ENCODE measurements around the gene DRC3.
"Not testable (repeated sequence)": the region's sequence is repeated elsewhere in the genome, so short reads cannot be mapped to it uniquely, and the experiment has no call there.

The DRC3 gene

GRCh38 chr17:17972126-17972951 is at the start of gene DRC3, which contains the start of gene TOM1L2:
DRC3 (plus strand) TSS chr17:17972862; CDS start chr17:17977599, 4,737 bp downstream.
TOM1L2 (minus strand) TSS chr17:17972400; CDS start chr17:17972313, 87 bp downstream.
- peak; percentile 100 for DNase-seq

- DNase-seq: no peak
Observed at GRCh38 chr17:17924131-17924856, 48.4 kb upstream of the DRC3 start.

- DNase-seq: no peak
Observed at GRCh38 chr17:17924857-17925250, 47.8 kb upstream of the DRC3 start.

GRCh38 chr17:17926036-17926435 is 46.6 kb upstream of the DRC3 start:
- DNase-seq: no peak

- DNase-seq: no peak
Observed at GRCh38 chr17:17926840-17927449, 45.7 kb upstream of the DRC3 start.

- DNase-seq: no peak
Observed at GRCh38 chr17:17928398-17929287, 44.0 kb upstream of the DRC3 start.

GRCh38 chr17:17929655-17930380 is 42.8 kb upstream of the DRC3 start:
- DNase-seq: no peak

GRCh38 chr17:17930674-17931073 is 42.0 kb upstream of the DRC3 start:
- no peak for DNase-seq

- DNase-seq: no peak
Observed at GRCh38 chr17:17931159-17931558, 41.5 kb upstream of the DRC3 start.

GRCh38 chr17:17933775-17934174 is 38.9 kb upstream of the DRC3 start:
- DNase-seq: no peak

GRCh38 chr17:17934214-17934613 is 38.4 kb upstream of the DRC3 start:
- no peak for DNase-seq

GRCh38 chr17:17934806-17935205 is 37.9 kb upstream of the DRC3 start:
- no peak for DNase-seq

GRCh38 chr17:17935321-17936271 is 37.1 kb upstream of the DRC3 start:
- DNase-seq: no peak

GRCh38 chr17:17937201-17937853 is 35.3 kb upstream of the DRC3 start:
- DNase-seq: no peak

- no peak for DNase-seq
Observed at GRCh38 chr17:17937958-17938357, 34.7 kb upstream of the DRC3 start.

- no peak for DNase-seq
Observed at GRCh38 chr17:17938388-17939107, 34.1 kb upstream of the DRC3 start.

- not testable (repeated sequence) for DNase-seq
Observed at GRCh38 chr17:17939941-17940340, 32.7 kb upstream of the DRC3 start.

GRCh38 chr17:17940441-17940911 is 32.2 kb upstream of the DRC3 start:
- DNase-seq: no peak

- DNase-seq: no peak
Observed at GRCh38 chr17:17941015-17941414, 31.6 kb upstream of the DRC3 start.
